NK-92 (cell line): ENCODE results near the gene MSI2.

Source experiments
- DNase-seq: peaks from one replicate; lab custom pipeline; 2025; ENCODE audit not compliant: unreplicated experiment; lab: John Stamatoyannopoulos, UW

The MSI2 gene

DNA sequence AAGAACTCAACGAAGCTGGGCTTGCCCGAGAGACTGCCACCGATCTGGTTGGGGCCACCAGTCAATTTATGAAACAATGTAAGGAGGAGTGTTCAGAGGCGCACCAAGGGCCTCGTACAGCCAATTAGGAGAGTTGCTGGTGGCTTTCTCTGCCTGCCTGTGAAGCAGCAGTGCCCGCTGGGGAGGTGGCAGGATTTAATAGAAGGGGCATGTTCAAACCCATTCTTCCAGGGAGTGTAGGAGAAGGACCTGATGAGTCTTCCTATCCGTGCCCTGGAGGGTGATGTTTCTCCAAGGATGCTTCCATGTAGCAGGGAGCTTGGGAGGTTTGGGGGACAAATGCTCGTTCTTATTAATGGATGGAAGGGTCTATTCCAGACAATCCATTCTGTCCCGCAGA lies 310.4 kb downstream of the MSI2 start:
- DNase-seq = no peak

DNA sequence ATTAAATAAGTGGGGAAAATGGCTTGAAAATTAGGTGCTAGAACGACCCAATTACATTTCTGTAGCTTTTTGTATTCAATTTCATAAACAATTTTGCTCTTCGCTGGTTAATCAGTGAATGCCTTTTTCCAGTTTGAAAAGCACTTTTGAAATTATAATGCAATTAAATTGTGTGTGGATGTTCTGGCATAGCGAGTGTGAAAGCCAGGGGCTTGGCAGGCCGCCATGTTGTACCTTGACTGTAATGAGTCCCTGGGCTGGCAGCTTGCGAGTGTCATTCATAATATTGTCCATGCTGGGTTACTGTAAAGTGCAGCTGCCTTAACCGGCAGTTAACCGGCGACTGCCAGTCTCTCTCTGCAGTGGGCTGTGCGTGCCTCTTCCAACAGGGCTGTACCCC lies 310.9 kb downstream of the MSI2 start:
- no peak for DNase-seq

DNA sequence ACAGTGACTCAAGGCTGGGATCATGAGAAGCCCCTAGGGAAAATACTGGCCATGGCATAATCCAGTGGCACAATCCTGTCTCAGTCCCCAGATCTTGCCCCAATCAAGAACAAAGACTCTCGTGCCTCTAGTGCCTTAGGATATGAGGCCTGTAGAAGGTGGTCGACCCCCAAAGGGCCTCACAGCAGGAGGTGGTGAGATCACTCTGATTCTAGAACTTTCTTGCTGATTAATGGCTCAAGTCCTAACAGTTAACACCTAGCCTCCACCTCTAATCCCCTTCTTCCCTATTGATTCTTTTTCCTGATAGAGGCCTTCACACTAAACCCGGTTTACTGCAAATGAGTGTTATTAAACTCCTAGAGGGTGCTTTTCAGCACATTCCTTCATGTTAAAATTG lies 312.0 kb downstream of the MSI2 start:
- DNase-seq = no peak

DNA sequence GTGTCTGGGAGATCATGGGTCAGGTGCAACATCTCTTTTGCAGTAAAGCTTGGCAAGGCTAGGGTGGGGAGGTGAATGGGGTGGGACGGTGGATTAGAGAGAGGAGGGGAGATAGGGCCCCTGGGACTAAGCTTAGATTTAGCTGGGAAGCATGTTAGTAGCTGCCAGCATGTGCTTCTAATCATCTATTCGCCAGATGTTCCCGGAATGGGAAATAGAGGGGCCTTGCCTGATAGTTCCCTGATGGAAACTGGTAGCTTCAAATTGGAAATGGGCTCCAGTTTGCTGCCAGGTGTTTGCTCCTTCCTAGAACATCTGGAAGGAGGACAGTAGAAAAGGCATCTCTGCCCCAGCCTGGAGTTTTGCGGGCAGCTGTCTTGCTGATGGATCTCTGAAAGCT lies 312.7 kb downstream of the MSI2 start:
- no peak for DNase-seq

DNA sequence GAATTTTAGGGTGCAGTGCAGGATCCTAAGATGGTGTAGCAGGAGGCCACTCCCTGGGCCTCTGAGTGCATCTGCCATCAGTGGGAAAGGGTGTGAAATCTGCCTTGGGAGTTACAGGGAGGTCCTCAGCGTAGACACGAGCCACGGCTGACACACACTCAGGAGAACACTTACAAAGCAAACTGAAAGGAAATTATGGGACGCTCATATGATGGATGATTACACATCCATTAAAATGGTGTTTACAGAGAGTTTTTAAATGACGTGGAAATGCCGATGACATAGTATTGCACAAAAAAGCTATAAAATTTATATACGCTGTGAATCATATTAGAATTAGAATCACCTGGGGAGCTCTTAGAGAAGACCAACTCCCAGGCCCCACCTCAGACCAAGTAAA lies 313.5 kb downstream of the MSI2 start:
- no peak for DNase-seq

DNA sequence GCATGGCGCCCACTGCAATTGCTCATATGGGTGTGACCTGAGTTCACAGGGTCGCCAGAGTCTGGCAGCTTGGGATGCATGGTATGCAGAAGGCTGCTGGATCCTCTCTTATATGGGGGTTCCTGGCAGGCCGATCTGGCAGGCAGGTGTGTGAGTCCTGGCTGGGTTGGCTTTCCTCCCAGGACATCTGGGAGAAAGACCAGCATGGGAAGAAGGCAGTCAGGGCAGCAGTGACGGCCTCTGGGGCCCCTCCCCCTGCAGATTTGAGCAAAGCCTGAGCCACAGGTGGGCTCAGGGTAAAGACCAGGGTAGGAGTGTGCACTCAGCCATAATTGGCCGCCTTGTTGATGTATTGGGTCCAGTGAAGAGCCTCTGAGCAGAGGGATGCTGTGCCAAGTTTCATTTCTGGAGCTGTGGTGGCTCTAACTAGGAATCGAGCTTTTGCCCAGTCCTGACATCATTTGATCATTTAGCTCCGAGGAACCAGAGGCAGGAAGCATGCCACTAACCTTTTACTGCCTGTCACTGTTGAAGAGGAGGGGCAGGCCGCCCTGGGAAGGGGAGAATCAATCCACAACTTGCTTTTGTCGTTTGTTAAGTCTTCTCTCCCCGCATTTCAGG lies 314.5 kb downstream of the MSI2 start:
- no peak for DNase-seq

DNA sequence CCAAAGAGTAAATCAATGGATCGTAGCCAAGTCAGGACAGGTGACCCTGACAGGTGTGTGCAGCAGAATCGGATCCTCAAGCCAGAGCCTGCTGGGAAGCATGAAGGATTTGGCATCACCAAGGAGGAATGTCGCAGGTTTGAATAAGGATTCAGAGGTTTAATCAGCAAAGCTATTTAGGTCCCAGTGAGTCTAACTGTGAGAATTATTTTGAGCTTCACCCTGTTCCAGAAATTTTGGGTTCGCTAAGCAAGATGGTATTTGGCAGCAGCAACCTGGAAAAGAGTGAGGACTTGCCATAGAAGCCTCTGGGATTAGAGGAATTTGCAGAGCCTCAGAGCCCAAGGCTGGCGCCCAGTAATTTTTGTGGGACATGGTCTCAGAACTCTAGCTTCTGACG lies 315.7 kb downstream of the MSI2 start:
- DNase-seq = no peak

DNA sequence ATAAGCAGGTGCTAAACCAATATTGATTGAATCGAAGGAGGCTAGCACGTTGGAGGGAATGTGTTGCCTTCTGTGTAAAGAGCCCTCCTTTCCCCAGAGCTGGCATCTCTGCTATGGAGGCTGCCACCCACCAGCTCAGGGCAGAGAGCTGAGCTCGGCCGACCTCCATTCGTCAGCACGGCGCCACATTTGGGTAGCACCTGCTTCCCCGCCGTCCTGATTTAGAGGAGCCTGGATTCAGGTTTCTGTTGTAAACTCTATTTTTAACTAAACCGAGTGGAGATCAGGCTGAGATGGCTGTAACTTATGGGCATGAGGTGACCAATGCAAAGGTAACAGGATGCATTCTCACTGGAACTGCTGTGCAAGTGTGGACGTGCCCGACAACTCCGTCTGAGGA lies 316.3 kb downstream of the MSI2 start:
- DNase-seq = no peak

DNA sequence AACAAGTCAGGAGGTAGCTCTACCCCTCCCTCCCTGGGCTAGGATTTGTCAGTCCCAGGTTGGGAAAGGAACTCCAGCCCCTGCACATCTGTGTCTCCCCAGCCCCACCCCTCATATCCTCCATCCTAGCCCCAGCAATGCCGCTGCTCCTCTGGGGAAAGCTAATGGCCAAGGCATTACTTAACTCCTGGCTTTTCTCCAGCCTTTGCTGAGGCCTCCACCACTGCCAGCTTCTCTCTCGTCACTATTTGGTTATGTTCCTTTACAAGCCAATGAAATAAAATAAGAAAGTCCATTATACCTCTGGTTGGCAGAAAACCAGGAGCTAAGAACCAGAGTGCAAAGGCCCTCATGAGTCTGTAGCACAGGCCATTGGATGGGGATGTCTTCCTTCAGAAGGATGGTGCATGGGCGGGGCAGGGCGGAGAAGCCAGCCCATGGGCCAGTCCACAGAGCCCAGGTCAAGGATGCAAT lies 317.8 kb downstream of the MSI2 start:
- no peak for DNase-seq

DNA sequence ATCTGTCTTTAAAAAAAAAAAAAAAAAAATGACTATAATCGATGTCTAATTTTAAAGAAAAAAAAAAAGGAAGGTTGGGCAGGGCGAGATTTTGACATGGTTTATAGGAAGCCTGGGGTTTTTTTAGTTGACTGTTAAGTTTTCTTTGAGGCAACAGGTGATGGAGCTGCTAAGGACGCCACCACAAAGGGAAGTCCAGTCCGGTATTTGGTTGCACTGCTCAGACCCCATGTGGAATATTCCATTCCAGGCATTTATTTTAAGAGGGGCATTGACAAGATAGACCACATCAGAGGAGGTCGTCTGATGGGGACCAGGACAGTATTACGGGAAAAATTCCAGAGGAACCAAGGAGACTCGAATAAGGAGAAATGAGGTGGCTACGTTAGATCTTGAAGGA lies 320.4 kb downstream of the MSI2 start:
- no peak for DNase-seq

DNA sequence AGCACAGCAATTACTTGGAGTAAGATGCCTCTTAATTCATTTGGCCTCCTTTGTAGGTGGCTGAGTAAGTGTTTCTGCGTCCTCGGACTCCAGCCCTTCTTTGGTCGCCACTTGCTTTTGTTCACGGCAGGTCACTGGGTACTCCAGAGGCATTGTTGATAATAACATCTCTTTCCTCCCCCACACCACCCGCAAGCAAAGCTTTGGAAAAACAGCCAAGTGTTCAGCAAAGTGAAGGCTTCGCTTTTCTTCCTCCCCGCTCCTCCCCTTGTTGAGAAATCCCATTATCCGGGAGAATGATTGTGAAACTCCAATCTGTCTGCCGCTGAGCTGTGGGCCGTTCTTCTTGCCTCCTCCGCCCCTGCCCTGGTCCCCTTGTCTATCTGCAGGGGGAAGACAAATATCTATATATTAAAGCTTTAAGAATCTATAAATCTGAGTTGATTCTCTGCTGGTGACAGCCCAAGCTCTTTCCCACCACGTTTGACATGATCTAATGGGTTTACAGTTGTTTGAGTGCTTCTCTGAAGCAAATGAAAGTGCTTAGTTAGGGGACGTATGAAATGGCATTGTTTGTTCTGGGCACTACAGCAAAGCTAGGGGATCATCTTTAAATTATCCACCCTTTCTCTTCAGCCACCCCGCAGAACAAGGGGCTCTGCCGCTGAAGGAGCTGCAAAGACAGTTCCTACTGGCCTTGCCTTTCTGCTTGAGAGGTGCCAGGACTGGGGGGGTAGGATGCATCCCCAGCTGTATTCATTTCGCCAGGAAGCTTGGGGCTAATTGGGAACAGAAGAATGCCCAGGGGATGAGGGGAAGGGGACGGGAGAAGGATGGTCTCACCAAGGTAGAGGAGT lies 321.7 kb downstream of the MSI2 start:
- no peak for DNase-seq

DNA sequence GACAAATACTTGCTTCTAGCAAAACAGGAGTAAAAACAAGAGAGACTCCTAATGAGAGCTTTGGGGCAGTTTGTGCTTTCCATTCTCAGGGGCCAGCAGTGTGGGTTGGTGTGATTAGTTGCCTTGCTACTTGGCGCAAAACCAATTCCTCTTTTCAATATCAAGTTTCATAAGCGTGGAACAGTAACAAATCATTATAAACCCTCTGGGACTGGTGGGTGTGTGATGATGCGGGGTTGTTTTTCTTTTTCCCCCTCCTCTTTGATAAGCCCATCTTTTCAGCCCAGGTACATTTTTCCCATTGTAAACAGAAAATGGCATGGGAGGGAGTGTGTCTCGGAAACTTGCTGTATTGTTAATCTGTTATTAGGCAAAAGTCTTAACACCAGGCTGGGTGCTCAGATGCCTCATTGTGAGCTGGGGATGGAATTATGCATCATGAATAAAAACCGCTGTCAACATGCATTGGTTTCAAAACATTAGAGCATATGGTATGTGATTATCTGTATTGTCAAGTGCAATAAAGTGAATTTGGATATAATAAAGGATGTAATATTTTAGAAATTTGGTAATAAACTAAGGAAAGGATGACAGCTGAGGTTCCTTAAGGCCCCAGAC lies 322.4 kb downstream of the MSI2 start:
- DNase-seq = no peak

DNA sequence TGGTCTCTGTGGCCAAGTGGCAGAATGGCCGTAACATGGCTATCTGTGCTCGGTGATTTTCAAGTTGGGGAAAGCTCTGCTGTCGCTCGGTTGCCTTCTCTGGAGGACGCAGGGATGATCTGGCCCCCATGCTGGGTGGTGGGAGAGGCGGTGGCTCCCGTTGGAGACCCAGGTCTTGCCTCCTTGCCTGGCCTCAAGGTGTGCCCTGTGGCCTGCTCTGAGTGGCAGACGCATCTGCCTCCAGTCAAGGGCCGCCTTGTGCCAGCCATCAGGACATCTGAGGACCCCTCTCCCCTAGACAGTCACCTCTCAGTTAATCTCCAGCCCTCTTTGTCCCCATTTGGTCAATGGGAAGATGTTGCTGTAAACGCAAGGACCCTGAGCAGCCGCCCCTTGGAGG lies 322.9 kb downstream of the MSI2 start:
- DNase-seq = no peak

DNA sequence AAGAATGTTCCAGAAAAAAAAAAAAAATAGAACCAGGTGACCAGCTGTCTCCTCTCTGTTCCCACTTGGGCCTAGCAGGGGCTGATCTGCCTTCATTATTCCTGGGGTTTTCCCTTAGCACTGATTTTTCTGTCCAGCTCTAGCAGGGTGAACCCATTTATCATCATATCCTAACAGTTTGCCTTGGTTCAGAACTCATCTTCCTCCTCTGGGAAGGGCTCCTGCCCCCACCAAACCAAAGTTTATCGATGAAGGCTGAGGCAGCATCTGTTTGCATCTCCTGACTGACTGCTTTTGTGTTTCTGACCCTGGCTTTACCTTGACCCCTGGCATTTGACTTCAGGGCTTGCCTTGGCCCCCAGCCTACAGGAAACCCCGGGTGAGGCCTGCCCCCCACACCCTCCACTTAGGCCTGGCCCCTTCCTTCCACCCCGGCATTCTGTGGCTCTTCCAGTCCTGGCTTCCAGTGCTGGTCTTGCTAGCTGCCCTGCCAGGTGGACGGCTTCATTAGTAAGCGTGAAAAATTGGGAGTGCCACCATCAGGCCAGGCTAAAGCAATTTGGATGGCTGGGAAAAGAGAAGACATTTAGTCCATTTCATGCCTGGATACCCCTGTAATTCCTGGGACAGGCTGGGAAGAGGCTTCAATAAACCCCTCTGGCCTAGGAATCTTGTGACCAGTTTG lies 323.9 kb downstream of the MSI2 start:
- no peak for DNase-seq

DNA sequence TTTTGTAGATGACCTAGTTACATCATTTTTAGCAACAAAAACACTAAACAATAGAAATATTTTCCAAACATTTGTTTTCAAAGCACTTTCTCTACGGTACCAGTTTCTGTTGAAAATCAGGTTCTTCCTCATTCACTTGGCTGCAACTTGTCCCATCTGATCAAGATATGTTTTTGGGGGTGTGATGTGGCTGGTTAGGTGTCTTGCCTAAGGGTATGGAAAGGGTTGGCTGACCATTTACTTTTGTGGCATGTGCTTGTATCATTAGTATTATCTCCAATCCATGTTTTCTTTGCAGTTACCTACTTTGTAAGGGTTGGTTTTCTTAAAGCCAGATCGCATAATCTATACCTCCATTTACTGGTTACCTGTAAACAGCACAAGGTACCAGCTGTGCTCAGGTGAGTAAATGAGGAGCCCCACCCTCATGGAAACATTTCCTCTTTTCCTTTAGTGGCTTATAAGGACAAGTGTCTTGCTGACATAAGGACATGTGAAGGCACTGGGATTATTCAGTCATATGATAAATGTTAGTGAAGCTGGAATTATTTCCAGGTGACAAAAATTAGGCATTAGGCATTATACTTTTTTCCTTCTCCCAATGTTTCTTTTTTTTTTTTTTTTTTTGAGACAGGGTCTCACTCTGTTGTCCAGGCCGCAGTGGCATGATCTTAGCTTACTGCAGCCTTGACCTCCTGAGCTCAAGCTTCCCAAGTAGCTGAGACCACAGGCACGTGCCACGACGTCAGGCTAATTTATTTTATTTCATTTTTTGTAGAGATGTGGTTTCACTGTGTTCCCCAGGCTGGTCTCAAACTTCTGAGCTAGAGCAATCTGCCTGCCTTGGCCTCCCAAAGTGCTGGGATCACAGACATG lies 326.8 kb downstream of the MSI2 start:
- no peak for DNase-seq

DNA sequence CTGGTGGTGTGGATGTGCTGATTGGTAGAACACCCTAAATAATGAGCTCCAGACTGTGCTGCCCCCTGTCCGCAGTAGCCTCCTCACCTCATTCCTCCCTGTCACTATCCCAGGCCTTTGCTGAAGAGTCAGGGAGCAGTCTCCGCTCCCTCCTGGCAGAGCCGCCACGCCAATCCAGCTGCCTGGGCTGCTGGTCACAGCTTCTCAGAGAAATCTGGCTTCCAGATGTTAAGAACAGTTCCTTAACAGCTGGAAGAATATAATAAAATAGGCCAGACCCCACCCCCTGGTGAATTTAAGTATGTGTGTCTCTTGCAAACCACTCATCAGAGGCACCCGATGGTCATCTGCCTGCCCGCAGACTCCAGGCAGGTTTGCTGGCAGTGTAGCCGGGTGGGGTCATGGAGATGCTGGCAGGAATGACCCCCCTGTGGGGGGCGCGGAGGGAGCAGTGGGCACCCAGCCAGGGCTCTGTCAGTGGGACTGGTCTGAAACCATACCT lies 327.8 kb downstream of the MSI2 start:
- DNase-seq = no peak

DNA sequence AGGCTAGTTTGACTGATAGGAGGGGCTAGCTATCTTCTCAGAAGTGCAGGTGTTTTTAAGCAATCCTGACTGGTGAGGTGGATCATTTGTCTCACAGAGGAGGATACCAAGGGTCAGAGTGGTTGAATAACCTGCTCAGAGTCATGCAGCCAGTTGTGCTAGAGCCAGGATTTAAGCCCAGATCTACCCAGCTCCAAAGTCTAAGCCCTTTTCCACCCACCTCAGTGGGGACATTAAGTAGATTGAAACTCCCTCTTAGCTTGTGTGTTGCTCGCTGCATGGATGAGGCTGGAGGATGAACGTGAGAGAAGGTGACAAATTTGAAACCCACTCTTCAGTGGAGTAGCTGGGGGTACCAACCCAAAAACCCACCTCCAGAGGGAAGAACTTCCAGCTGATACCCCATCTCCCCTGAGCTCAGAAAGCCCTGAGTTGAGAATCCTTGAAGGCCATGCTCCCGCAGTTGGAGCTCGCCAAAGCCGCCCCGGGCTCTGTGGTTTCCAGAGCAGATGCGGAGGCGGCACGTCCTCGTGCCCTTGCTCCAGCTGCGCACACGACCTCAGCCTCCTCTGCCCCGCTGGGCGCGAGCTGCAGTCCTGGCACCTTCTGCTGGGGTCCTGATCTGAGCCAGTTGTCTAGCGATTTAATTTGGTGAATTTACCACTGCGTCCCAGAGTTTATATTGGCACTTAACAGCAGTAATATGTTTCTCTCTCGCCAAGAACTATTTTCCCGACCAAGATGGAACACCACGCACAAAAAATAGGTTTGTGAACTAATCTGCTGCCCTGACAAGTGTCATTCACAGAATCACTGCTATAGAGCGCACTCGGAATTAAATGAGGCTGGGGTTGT lies 329.2 kb downstream of the MSI2 start:
- no peak for DNase-seq

DNA sequence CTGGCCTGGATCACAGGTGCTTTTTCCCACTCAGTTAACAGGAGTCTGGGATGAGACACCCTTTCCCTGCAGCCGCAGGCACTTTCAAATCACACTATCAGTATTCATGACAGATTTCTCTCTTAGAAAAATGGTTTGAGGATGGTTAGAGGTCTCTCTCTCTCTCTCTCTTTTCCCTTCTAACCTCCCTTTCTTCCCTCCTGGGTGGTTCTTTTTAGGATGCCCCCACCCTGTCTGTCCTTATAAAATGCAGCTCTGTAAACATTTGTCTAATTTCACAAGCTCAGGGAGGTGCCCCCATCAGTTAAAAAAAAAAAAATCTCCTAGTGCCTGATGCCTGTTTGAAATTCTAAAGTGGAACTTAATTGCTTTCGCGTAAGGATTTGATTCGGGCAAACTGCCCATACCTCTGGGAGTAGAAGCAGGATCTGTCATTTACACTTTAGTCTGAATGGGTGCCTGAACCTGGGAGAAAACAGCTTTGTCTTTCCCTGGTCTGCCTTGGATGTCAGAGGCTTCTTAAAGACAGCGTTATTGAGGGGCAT lies 329.9 kb downstream of the MSI2 start:
- DNase-seq = no peak

DNA sequence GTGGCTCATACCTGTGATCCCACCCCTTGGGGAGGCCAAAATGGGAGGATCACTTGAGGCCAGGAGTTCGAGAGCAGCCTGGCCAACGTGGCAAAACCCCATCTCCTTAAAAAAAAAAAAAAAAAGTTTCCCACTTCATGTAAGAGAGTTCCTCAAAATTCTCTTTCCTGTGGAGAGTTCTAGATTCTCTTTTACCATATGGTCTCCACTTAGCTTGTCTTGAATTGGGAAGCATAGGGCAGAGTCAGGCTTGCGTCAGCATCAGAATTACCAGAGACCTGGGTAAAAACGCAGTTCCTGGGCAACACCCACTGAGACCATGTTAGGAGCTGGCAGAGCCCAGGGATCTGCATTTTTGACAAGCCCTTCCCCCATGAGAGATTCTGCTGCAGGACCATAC lies 330.4 kb downstream of the MSI2 start:
- no peak for DNase-seq
